ENCODE results near the gene SMIM3.
A peak's percentile ranks its signal among the peaks of the same experiment; 100 is the strongest.
"Not testable (repeated sequence)": the region's sequence is repeated elsewhere in the genome, so short reads cannot be mapped to it uniquely, and the experiment has no call there.

Gene SMIM3

DNA sequence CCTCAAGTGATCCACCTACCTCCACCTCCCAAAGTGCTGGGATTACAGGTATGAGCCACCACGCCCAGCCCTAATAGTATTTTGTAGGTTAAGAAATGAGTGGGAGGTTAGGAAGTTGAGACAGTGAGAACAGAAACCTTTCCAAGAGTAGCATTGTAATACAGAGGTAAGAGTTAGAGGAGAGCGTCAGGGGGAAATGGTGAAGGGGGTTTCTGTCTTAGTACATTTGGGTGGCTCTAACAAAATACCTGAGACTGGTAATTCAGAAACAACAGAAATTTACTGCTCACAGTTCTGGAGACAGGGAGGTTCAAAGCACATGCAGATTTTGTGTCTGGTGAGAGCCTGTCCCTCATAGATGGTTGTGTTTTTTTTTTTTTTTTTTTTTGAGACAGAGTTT is 18.8 kb downstream of the SMIM3 start:
- no peak for DNase-seq

- DNase-seq, result peak; percentile 49
Observed at GRCh38 chr5:150801117-150801927, 22.8 kb downstream of the SMIM3 start.

GRCh38 chr5:150804388-150804787 is 25.8 kb downstream of the SMIM3 start:
- no peak for DNase-seq

GRCh38 chr5:150809363-150809762 is 30.8 kb downstream of the SMIM3 start:
- DNase-seq, result no peak

GRCh38 chr5:150815010-150815409 is 36.5 kb downstream of the SMIM3 start:
- DNase-seq, result no peak

GRCh38 chr5:150816946-150817345 is 38.4 kb downstream of the SMIM3 start:
- no peak for DNase-seq

GRCh38 chr5:150829744-150830143 is 51.2 kb downstream of the SMIM3 start:
- no peak for DNase-seq

- DNase-seq, result not testable (repeated sequence)
Observed at GRCh38 chr5:150831821-150832220, 53.3 kb downstream of the SMIM3 start.

- DNase-seq, result no peak
Observed at GRCh38 chr5:150836064-150836463, 57.5 kb downstream of the SMIM3 start.

DNA sequence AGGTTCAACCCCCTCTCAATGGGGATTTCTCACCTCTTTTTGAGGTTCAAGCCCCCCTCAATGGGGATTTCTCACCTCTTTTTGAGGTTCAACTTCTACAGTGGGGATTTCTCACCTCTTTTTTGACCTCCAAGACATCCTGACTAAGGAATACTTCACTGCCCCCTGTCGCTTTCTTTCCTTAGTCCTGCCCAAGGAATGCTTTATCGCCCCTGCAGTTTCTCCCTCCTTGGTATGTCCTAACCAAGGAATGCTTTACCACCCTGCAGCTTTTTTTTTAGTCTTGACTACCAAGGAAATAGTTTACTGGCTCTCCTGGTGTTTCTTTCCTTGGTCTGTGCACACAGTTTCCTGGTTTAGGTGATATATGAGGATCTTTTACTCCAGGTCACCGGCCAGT is 58.1 kb downstream of the SMIM3 start:
- DNase-seq, result no peak

DNA sequence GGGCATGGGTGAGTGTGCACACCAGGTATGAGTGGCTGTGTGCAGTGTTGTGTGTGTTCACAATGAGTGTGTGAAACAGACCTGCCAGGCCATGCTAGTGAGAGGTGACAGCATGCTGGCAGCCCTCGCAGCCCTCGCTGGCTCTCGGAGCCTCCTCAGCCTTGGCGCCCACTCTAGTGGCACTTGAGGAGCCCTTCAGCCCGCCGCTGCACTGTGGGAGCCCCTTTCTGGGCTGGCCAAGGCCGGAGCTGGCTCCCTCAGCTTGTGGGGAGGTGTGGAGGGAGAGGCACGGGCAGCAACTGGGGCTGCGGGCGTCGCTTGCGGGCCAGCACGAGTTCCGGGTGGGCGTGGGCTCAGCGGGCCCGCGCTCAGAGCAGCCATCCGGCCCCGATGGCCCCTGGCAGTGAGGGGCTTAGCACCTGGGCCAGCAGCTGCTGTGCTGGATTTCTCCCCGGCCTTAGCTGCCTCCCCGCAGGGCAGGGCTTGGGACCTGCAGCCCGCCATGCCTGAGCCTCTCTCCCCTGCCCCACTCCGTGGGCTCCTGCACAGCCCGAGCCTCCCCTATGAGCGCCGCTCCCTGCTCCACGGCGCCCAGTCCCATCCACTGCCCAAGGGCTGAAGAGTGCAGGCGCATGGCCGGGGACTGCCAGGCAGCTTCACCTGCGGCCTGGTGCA is 66.8 kb downstream of the SMIM3 start:
- not testable (repeated sequence) for DNase-seq

DNA sequence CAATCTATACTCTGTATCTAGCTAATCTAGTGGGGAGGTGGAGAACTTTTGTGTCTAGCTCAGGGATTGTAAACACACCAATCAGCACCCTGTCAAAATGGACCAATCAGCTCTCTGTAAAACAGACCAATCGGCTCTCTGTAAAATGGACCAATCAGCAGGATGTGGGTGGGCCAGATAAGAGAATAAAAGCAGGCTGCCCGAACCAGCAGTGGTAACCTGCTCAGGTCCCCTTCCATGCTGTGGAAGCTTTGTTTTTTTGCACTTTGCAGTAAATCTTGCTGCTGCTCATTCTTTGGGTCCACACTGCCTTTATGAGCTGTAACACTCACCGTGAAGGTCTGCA is 67.7 kb downstream of the SMIM3 start, which contains the start of gene IRGM:
Gene IRGM, plus strand, starts transcription at position 214 of the 346 bp plus-strand sequence. CDS start 1,603 bp downstream, outside the sequence.
- not testable (repeated sequence) for DNase-seq

Measured in inflammatory macrophage treated with lipopolysaccharide for 4 hours (primary cell).